T-cell (primary cell): ENCODE measurements around the gene NFKBIL1. TPM values are rescaled to one million over a fixed set of nuclear protein-coding genes. Genes with fewer than 3 reads are reported as not detected.
"Not testable (repeated sequence)": the region's sequence is repeated elsewhere in the genome, so short reads cannot be mapped to it uniquely, and the experiment has no call there.

Source experiments
- ATAC-seq, 4 experiments: fragments of 200-7000 bp in 3 of 4; fragments of 150-1000 bp in 1 of 4; cut with Tn5 transposase; replicated peaks in 1 of 4; 1 replicate in 3 of 4; 2 replicates in 1 of 4; pipeline ENCODE4 v1.10.0; 2021; ENCODE audit warnings: moderate library complexity in 3 of 4, mild to moderate bottlenecking in 2 of 4, moderate number of reproducible peaks in 1 of 4
- CTCF ChIA-PET, 2 donors: fragments of 300-600 bp; sonication (Branson Sonifier 250); formaldehyde crosslinking; loops; one replicate each; lab custom pipeline; 2022; ENCODE audit warnings: antibody characterized with exemption in 2 of 2; lab: Charles Lee
- POLR2A ChIA-PET, 2 donors: fragments of 300-600 bp; sonication (Branson Sonifier 250); formaldehyde crosslinking; loops; one replicate each; lab custom pipeline; 2022; ENCODE audit warnings: antibody characterized with exemption in 2 of 2; lab: Charles Lee
- DNase-seq, 35 experiments: peaks; one replicate each; pipeline versions ENCODE4 v3.0.0 to v3.0.0-alpha.2; 2013 to 2023
- H3K27ac ChIP-seq: one replicate; pipeline ENCODE4 v1.5.1; 2013; ENCODE audit warnings: low read length
- H3K27me3 ChIP-seq, 2 experiments: replicated peaks in 1 of 2; 1 replicate in 1 of 2; 2 replicates in 1 of 2; pipeline versions ENCODE4 v1.6.1 to v1.7.0; 2013; ENCODE audit warnings: low read length in 1 of 2, mixed read lengths in 1 of 2; ENCODE audit not compliant: control insufficient read depth in 2 of 2, insufficient read depth in 2 of 2; ENCODE audit errors: extremely low read depth in 1 of 2
- H3K36me3 ChIP-seq, 2 donors: 1 replicate in 1 of 2; 2 replicates in 1 of 2; pipeline versions ENCODE4 v1.6.1 to v1.7.0; 2013; ENCODE audit warnings: low read length in 1 of 2; ENCODE audit not compliant: control insufficient read depth in 2 of 2, insufficient read depth in 1 of 2; ENCODE audit errors: extremely low read depth in 1 of 2
- H3K4me1 ChIP-seq, 2 experiments: 1 replicate in 1 of 2; 2 replicates in 1 of 2; pipeline versions ENCODE4 v1.6.1 to v1.7.0; 2013; ENCODE audit warnings: low read length in 2 of 2, mixed read lengths in 1 of 2; ENCODE audit not compliant: insufficient read depth in 2 of 2, control insufficient read depth in 1 of 2; ENCODE audit errors: extremely low read depth in 1 of 2
- H3K4me3 ChIP-seq, 2 donors: 1 replicate in 1 of 2; 2 replicates in 1 of 2; pipeline versions ENCODE4 v1.5.1 to v1.7.0; 2013; ENCODE audit warnings: mild to moderate bottlenecking in 2 of 2, low read length in 1 of 2, moderate library complexity in 1 of 2; ENCODE audit not compliant: control insufficient read depth in 1 of 2; ENCODE audit errors: extremely low read depth in 1 of 2
- H3K9me3 ChIP-seq: 2 replicates; pipeline ENCODE4 v1.7.0; 2013
- H3K27ac Mint-ChIP-seq, 2 donors: one replicate each; pipeline ENCODE4 v1.8.0; 2020 to 2021; ENCODE audit warnings: mild to moderate bottlenecking in 2 of 2, mixed read lengths in 2 of 2
- H3K27me3 Mint-ChIP-seq, 2 donors: one replicate each; pipeline ENCODE4 v1.8.0; 2021 to 2022; ENCODE audit warnings: mixed read lengths in 2 of 2
- H3K36me3 Mint-ChIP-seq: one replicate; pipeline ENCODE4 v1.8.0; 2021; ENCODE audit warnings: mixed read lengths
- H3K4me1 Mint-ChIP-seq, 3 donors: one replicate each; pipeline ENCODE4 v1.8.0; 2020 to 2022; ENCODE audit warnings: mixed read lengths in 3 of 3, mild to moderate bottlenecking in 1 of 3
- H3K4me3 Mint-ChIP-seq, 3 donors: one replicate each; pipeline ENCODE4 v1.8.0; 2020 to 2022; ENCODE audit warnings: mild to moderate bottlenecking in 3 of 3, mixed read lengths in 3 of 3, moderate library complexity in 3 of 3
- H3K9me3 Mint-ChIP-seq, 3 donors: one replicate each; pipeline ENCODE4 v1.8.0; 2020 to 2022; ENCODE audit warnings: mixed read lengths in 3 of 3
- WGBS: methylation state at CpG from one replicate; pipeline ENCODE4 v1.1.5; 2013; ENCODE audit warnings: missing lambda C conversion rate; ENCODE audit not compliant: insufficient coverage; 5-methylcytosine and 5-hydroxymethylcytosine counted together
- total RNA-seq, 35 experiments: library from RNA in 6 of 35; stranded (reverse) in 6 of 35; fragments of 120-200 nt in 1 of 35; gene quantifications; one replicate each; pipeline versions ENCODE4 v1.2.1 to v1.2.4 and lab custom pipeline; 2013 to 2026

The NFKBIL1 gene
- total RNA-seq, 5 donors from 2014 or later (not counting 1 experiment from before 2014, with no cell fraction given) = 6.9 to 17.1 (median 11.6) TPM

- POLR2A ChIA-PET = interaction anchor here (0.6 to 0.8 kb wide), 2 partner anchors 11 to 1374 kb away, joined by 4 to 5 read pairs; partner anchors contain the start of gene TNF (in 1 of the 2)
- peak within 1 kb of the TSS; percentile 22 to 36 for H3K4me3 ChIP-seq
These were observed 38.6 kb downstream of the NFKBIL1 start, which contains the start of gene LST1 for GRCh38 chr6:31586008-31586407. TSS of gene LST1 (plus strand) at chr6:31586277. CDS start at chr6:31587300, 1,023 bp downstream.

GRCh38 chr6:31586599-31587281 is 39.3 kb downstream of the NFKBIL1 start:
- peak overlapping the region; percentile 22 to 36 for H3K4me3 ChIP-seq
- POLR2A ChIA-PET = interaction anchor here in 1 of 2 donors (0.6 kb wide), 1 partner anchor 1374 kb away, joined by 5 read pairs; no protein-coding TSS in a partner anchor
- 32% methylated on average over 6 of the region's 9 CpGs for WGBS
- peak; percentile 35 to 44 (median 40) for ATAC-seq
- Mint-ChIP-seq H3K36me3 (peaks cover 3% of the 10 kb centered on the region), H3K4me3 (peak overlapping the region; percentile 44 to 97 (median 66)), H3K9me3 (no peaks in the 10 kb centered on the region), H3K4me1 (peaks cover 67 to 86% (median 79%) of the 10 kb centered on the region in 3 donors), H3K27me3 (no peaks in the 10 kb centered on the region), H3K27ac (peak overlapping the region; percentile 94 to 98)
- H3K27me3 ChIP-seq = no peaks in the 10 kb centered on the region
- H3K4me1 ChIP-seq = peaks cover 47 to 82% of the 10 kb centered on the region in 2 experiments
- H3K27ac ChIP-seq = peak overlapping the region; percentile 86
- CTCF ChIA-PET = interaction anchor here (0.5 to 8.3 kb wide), 9 partner anchors 9 to 212 kb away, joined by 3 to 167 read pairs (median 6); partner anchors contain the start of genes NCR3 (in 1 of the 2) and TNF (in 1 of the 2)
- no peaks in the 10 kb centered on the region for H3K36me3 ChIP-seq
- H3K9me3 ChIP-seq = no peaks in the 10 kb centered on the region
- peak in 15 of 35 experiments; percentile 22 to 57 (median 36) for DNase-seq

More at GRCh38 chr6:31586008-31586407, 38.6 kb downstream of the NFKBIL1 start, which contains the start of gene LST1:
- ATAC-seq = no peak
- Mint-ChIP-seq H3K4me3 (peak within 1 kb of the TSS; percentile 44 to 97 (median 66)), H3K9me3 (no peaks in the 10 kb centered on the region), H3K27ac (peak within 1 kb of the TSS; percentile 94 to 98), H3K36me3 (peaks cover 10% of the 10 kb centered on the region), H3K4me1 (peaks cover 71 to 81% (median 77%) of the 10 kb centered on the region in 3 donors), H3K27me3 (no peaks in the 10 kb centered on the region)
- no peak for DNase-seq
- no peaks in the 10 kb centered on the region for H3K36me3 ChIP-seq
- H3K27ac ChIP-seq = peak within 1 kb of the TSS; percentile 86
- H3K27me3 ChIP-seq = no peaks in the 10 kb centered on the region
- no peaks in the 10 kb centered on the region for H3K9me3 ChIP-seq
- CTCF ChIA-PET = interaction anchor here in 1 of 2 donors (1.0 to 8.3 kb wide), 6 partner anchors 9 to 35 kb away, joined by 5 to 167 read pairs (median 6); partner anchors contain the start of genes NCR3 and TNF
- H3K4me1 ChIP-seq = peaks cover 47 to 83% of the 10 kb centered on the region in 2 experiments
- no CpG with 5 or more reads among the region's 1 CpG for WGBS

DNA sequence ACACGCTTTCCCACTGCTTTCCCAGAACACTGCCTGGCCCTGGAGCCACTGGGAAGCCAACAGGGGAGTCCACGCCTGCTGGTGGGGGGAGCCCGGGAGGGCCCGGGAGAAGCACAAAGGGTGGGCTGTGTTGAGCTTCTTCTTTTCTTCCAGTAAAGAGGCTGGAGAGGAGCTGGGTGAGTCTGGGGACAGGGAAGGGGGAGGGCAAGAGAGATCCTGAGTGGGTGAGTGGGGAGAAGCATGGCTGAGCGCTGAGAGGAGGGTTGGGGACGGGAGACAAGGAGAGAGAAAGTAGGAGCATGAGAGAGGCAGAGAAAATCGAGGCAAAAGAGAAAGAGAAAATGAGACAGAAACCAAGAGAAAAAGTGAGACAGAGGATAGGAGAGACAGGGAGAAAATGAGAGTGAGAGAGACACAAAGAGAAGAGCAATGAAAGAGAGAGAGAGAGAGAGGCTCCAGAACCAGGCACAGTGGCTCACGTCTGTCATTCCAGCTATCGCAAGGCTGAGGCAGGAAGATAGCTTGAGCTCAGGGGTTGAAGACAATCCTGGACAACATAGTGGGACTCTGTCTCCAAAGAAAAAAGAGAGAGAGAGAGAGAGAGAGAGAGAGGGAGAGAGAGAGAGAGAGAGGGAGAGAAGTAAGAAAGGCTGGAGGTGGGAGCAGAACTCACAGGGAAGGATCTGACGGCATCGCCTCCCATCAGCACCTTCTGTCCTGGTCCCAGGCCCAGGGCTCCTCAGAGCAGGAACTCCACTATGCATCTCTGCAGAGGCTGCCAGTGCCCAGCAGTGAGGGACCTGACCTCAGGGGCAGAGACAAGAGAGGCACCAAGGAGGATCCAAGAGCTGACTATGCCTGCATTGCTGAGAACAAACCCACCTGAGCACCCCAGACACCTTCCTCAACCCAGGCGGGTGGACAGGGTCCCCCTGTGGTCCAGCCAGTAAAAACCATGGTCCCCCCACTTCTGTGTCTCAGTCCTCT is 40.7 kb downstream of the NFKBIL1 start:
- CTCF ChIA-PET = interaction anchor here (1.1 to 3.0 kb wide), 6 partner anchors 10 to 37 kb away, joined by 3 to 13 read pairs (median 5); partner anchors contain the start of gene TNF (in 1 of the 2)
- Histone ChIP-seq H3K9me3 (no peaks in the 10 kb centered on the region), H3K4me1 (peaks cover 55 to 80% of the 10 kb centered on the region in 2 experiments), H3K36me3 (no peaks in the 10 kb centered on the region), H3K4me3 (no peak overlapping the region), H3K27ac (peak overlapping the region; percentile 86), H3K27me3 (no peaks in the 10 kb centered on the region)
- peaks cover 67 to 89% (median 83%) of the 10 kb centered on the region in 3 donors for H3K4me1 Mint-ChIP-seq
- POLR2A ChIA-PET = interaction anchor here (0.6 to 1.3 kb wide), 4 partner anchors 12 to 237 kb away, joined by 3 to 4 read pairs (median 3); partner anchors contain the start of gene TNF (in 1 of the 2)
- 28% methylated on average over 10 of the region's 12 CpGs for WGBS
- peak overlapping the region; percentile 94 to 98 for H3K27ac Mint-ChIP-seq
- H3K9me3 Mint-ChIP-seq = no peaks in the 10 kb centered on the region
- peak overlapping the region; percentile 47 to 97 (median 60) for H3K4me3 Mint-ChIP-seq
- H3K27me3 Mint-ChIP-seq = no peaks in the 10 kb centered on the region
- DNase-seq (no peak), ATAC-seq (no peak)
- H3K36me3 Mint-ChIP-seq = no peaks in the 10 kb centered on the region

DNA sequence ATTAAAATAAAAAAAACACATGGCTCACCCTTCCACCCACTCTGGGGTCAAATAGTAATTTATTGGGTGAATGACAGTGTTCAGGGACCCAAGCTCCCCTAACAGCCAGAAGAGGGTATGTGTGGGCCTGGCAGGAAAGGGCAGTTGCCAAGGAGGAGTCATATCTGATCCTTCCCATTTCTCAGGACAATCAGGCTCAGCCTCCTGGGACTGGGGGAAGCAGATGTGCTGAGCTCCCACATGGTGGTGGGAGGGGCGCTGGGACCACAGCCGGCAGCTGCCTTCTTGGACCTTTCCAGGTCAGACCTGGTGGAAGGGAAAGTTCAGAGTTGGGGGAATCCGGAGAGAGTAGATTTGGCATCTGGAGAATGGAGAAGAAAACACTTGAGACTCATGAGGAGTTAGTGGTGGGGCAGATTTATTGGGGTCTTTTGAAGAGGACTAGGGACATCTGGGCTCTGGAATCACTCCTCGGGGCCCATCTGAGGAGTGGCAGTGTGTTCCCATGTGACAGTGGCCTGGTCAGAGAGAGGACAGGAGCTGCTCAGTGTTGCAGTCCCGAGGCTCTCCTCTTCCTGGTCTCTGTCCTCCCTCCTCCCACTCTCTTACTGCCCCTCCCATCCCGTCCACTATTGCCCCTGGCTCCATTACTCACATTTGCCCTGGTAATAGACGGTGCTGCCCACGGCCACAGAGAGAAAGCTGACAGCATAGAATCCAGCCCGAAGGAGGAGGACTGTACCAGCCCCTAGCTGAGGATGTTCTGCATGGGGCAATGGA is 41.7 kb downstream of the NFKBIL1 start:
- no peak overlapping the region for H3K4me3 Mint-ChIP-seq
- Histone ChIP-seq H3K9me3 (no peaks in the 10 kb centered on the region), H3K27ac (peak overlapping the region; percentile 86), H3K27me3 (no peaks in the 10 kb centered on the region), H3K36me3 (no peaks in the 10 kb centered on the region), H3K4me3 (peak overlapping the region in 1 of 2 donors; percentile 1), H3K4me1 (peaks cover 54 to 80% of the 10 kb centered on the region in 2 experiments)
- H3K4me1 Mint-ChIP-seq = peaks cover 70 to 89% (median 80%) of the 10 kb centered on the region in 3 donors
- no peaks in the 10 kb centered on the region for H3K36me3 Mint-ChIP-seq
- WGBS = 88% methylated on average over 3 of the region's 9 CpGs
- H3K27ac Mint-ChIP-seq = peak overlapping the region; percentile 90 to 92
- CTCF ChIA-PET = interaction anchor here in 1 of 2 donors (3.0 kb wide), 1 partner anchor 9 kb away, joined by 13 read pairs; no protein-coding TSS in a partner anchor
- H3K27me3 Mint-ChIP-seq = no peaks in the 10 kb centered on the region
- H3K9me3 Mint-ChIP-seq = no peaks in the 10 kb centered on the region
- POLR2A ChIA-PET = interaction anchor here in 1 of 2 donors (0.8 kb wide), 1 partner anchor 14 kb away, joined by 3 read pairs; the partner anchor contains the start of gene TNF
- DNase-seq (no peak), ATAC-seq (no peak)

GRCh38 chr6:31590691-31591090 is 43.3 kb downstream of the NFKBIL1 start:
- ATAC-seq, H3K4me3 ChIP-seq, H3K9me3 Mint-ChIP-seq, H3K27me3 ChIP-seq, H3K4me3 Mint-ChIP-seq, POLR2A ChIA-PET, DNase-seq, H3K36me3 Mint-ChIP-seq, H3K9me3 ChIP-seq, H3K27me3 Mint-ChIP-seq, H3K36me3 ChIP-seq, H3K27ac ChIP-seq: not testable (repeated sequence)
- H3K27ac Mint-ChIP-seq = peak overlapping the region; percentile 91 to 93
- H3K4me1 Mint-ChIP-seq = peaks cover 62 to 80% (median 73%) of the 10 kb centered on the region in 3 donors
- WGBS = 75% methylated on average over 5 of the region's 5 CpGs
- H3K4me1 ChIP-seq = peaks cover 42 to 78% of the 10 kb centered on the region in 2 experiments
- CTCF ChIA-PET = interaction anchor here in 1 of 2 donors (0.7 kb wide), 1 partner anchor 409 kb away, joined by 3 read pairs; no protein-coding TSS in a partner anchor
